Activated CD8-positive, alpha-beta memory T cell treated with anti-CD3 and anti-CD28 coated beads, Interleukin-2, amount 10 ng/mL, durations not matched to agents 7 days and 5 days (primary cell): Measurements from ENCODE around the gene RIPOR2. TPM values are rescaled to one million over a fixed set of nuclear protein-coding genes. Genes with fewer than 3 reads are reported as not detected.

ENCODE experiments used
- ATAC-seq: fragments of 150-1000 bp; cut with Tn5 transposase; one replicate; pipeline ENCODE4 v1.10.0; 2021; ENCODE audit warnings: moderate library complexity
- CTCF ChIA-PET: fragments of 350-600 bp; sonication (Branson Sonifier 250); formaldehyde crosslinking; loops from one replicate; lab custom pipeline; 2021; ENCODE audit warnings: antibody characterized with exemption; lab: Charles Lee
- DNase-seq: peaks from one replicate; pipeline ENCODE4 v3.0.0-alpha.2; 2020
- H3K27ac Mint-ChIP-seq: one replicate; pipeline ENCODE4 v1.8.0; 2021; ENCODE audit warnings: mild to moderate bottlenecking, mixed read lengths
- H3K27me3 Mint-ChIP-seq: one replicate; pipeline ENCODE4 v1.8.0; 2021; ENCODE audit warnings: mixed read lengths
- H3K36me3 Mint-ChIP-seq: one replicate; pipeline ENCODE4 v1.8.0; 2021; ENCODE audit warnings: mild to moderate bottlenecking, mixed read lengths
- H3K4me1 Mint-ChIP-seq: one replicate; pipeline ENCODE4 v1.8.0; 2021; ENCODE audit warnings: mixed read lengths
- H3K4me3 Mint-ChIP-seq: one replicate; pipeline ENCODE4 v1.8.0; 2021; ENCODE audit warnings: mild to moderate bottlenecking, moderate library complexity, mixed read lengths
- H3K9me3 Mint-ChIP-seq: one replicate; pipeline ENCODE4 v1.8.0; 2022; ENCODE audit warnings: low read depth, mixed read lengths
- total RNA-seq, 2 experiments: library from RNA; stranded (reverse); gene quantifications; one replicate each; pipeline ENCODE4 v1.2.3, GENCODE V29; 2021

Gene RIPOR2
- total RNA-seq, 2 experiments from 2014 or later: 53.4 to 104 TPM

DNA sequence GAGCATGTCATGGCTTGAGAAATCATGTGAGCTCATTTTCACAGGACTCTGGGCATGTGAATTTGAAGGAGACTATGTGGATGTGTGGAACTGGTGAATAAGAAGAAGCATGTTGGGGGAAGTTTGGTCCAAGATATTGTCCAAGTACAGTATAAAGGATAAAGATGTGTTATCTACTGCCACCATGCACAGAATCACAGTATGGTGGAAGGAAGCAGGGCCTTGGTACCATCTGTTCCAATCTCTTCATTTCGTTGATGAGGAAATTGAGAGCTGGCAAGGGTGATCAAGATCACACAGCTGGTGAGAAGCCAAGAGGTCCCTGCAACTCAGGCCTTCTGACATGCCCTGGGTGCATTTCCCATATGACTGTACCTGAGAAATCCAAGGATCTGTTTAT lies 31.5 kb upstream of the RIPOR2 start:
- CTCF ChIA-PET: interaction anchor here (1.4 kb wide), 2 partner anchors 24 to 34 kb away, joined by 3 to 6 read pairs; no protein-coding TSS in a partner anchor
- DNase-seq (no peak), ATAC-seq (no peak)
- Mint-ChIP-seq H3K4me1 (peaks cover 10% of the 10 kb centered on the region), H3K9me3 (peaks cover 2% of the 10 kb centered on the region), H3K27me3 (no peaks in the 10 kb centered on the region), H3K4me3 (no peak overlapping the region), H3K36me3 (peaks cover 15% of the 10 kb centered on the region), H3K27ac (no peak overlapping the region)

DNA sequence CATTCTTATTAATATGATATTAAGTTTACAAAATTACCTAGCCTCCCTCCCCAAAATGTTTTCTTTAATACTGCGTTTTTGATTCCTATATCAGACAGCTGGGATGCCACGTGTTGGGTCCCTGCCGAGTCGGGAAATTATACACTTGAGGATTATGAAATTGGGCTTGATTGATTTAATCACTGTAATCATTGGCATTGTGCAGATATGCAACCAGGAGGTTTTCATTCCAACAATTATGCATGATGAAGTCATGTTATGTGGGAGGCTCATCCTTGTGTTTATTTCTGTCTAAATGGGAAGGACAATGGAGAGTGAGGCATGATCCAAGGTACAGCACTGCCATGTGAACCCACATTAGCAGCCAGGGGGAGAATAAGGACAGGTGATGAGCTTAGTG lies 30.6 kb upstream of the RIPOR2 start:
- DNase-seq: no peak
- CTCF ChIA-PET: interaction anchor here (1.2 to 1.4 kb wide), 3 partner anchors 9 to 25 kb away, joined by 3 to 6 read pairs (median 4); no protein-coding TSS in a partner anchor
- no peak overlapping the region for H3K27ac Mint-ChIP-seq
- H3K36me3 Mint-ChIP-seq: peaks cover 15% of the 10 kb centered on the region
- H3K27me3 Mint-ChIP-seq: no peaks in the 10 kb centered on the region
- peaks cover 12% of the 10 kb centered on the region for H3K4me1 Mint-ChIP-seq
- no peak overlapping the region for H3K4me3 Mint-ChIP-seq
- peaks cover 2% of the 10 kb centered on the region for H3K9me3 Mint-ChIP-seq
- ATAC-seq: no peak

DNA sequence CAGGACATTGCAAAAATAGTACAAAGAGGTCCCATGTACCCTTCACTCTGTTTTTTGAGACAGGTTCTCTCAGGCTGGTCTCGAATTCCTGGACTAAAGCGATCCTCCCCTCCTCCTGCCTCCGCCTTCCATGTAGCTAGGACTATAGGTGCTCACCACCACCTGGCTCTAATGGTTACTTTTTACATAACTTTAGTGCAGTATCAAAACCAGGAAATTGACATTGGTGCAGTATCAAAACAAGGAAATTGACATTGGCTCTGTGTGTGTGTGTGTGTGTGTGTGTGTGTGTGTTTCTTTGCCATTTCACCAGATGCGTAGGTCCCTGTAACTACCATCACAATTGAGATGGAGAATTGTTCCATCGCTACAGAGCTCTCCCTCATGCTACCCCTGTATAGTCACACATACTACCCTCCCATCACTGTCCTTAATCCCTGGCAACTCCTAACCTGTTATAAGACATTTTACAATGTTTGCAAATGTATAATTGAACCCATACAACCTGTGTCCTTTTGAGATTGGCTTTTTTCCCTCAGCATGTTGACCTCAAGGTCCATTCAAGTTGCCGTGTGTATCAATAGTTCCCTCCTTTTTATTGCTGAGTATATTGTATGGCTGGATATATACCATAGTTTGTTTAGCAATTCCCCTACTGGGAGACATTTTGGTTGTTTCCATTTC lies 28.3 kb upstream of the RIPOR2 start:
- no peak overlapping the region for H3K27ac Mint-ChIP-seq
- peaks cover 28% of the 10 kb centered on the region for H3K36me3 Mint-ChIP-seq
- DNase-seq (no peak), ATAC-seq (no peak)
- peaks cover 2% of the 10 kb centered on the region for H3K9me3 Mint-ChIP-seq
- CTCF ChIA-PET: interaction anchor here (2.4 kb wide), 1 partner anchor 30 kb away, joined by 13 read pairs; no protein-coding TSS in a partner anchor
- H3K27me3 Mint-ChIP-seq: no peaks in the 10 kb centered on the region
- peaks cover 32% of the 10 kb centered on the region for H3K4me1 Mint-ChIP-seq
- no peak overlapping the region for H3K4me3 Mint-ChIP-seq

DNA sequence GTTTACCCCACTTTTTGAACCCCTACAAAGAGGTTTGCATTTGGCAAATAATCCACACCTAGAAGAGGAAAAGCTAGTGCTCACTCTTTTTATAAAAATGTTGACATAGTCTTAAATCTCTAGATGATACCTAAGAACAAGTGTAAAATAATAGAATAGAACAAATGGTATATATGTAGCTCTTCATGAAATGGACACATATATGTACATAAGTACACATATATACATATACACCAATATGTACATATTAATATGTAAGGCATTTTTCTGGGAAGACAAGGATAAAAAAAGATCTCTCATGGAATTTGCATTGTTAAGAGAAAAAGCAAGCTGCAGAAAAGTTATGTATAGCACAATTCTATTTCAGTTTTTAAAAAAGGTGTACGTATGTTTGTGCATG lies 27.6 kb upstream of the RIPOR2 start:
- Mint-ChIP-seq H3K36me3 (peaks cover 33% of the 10 kb centered on the region), H3K9me3 (peaks cover 2% of the 10 kb centered on the region), H3K4me3 (no peak overlapping the region), H3K27me3 (no peaks in the 10 kb centered on the region), H3K27ac (no peak overlapping the region), H3K4me1 (peaks cover 32% of the 10 kb centered on the region)
- ATAC-seq (no peak), DNase-seq (no peak)
- CTCF ChIA-PET: interaction anchor here (1.2 to 2.4 kb wide), 2 partner anchors 22 to 29 kb away, joined by 3 to 13 read pairs; no protein-coding TSS in a partner anchor

DNA sequence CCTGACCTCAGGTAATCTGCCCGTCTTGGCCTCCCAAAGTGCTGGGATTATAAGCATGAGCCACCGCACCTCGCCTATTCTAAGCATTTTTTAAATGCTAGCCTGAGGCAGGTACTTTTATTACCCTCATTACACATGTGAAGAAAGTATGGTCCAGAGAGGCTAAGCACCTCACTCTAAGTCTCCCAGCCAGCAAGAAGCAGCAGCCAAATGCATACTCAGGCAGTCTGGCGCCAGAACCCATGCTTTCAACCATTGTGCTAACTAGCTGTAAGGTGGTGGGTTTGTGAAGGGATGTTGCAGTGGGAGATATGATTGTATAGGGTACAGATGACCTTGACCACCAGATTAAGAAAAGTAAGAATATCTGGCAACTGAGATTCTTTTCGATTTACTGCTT lies 26.1 kb upstream of the RIPOR2 start:
- Mint-ChIP-seq H3K36me3 (peaks cover 33% of the 10 kb centered on the region), H3K4me3 (no peak overlapping the region)

DNA sequence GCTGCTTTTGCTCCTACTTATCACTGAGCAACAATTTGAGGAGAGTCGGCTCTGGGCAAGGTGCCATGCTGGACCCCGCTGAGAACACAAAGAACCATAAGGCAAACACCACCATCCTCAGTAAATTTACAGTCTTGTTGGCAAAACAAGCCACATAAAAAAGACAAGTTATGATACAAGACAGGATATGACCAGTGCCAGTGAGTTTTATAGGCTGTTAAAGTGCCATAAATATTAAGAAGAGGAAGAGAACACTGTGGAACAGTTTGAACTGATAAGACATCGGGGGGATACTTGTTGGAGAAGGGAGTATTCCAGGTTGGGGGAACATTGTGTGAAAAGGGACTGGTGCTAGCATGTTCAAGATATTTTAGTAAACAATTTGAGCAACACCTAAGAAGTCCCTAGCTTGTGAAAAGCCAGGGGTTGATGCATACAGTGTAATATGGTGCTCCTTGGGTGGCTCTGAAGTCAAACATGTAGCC lies 25.3 kb upstream of the RIPOR2 start:
- Mint-ChIP-seq H3K27me3 (no peaks in the 10 kb centered on the region), H3K4me3 (no peak overlapping the region), H3K27ac (peak overlapping the region; percentile 3), H3K36me3 (peaks cover 31% of the 10 kb centered on the region), H3K4me1 (peaks cover 43% of the 10 kb centered on the region), H3K9me3 (no peaks in the 10 kb centered on the region)
- ATAC-seq (no peak), DNase-seq (no peak)
- CTCF ChIA-PET: interaction anchor here (1.4 to 1.5 kb wide), 2 partner anchors 9 to 27 kb away, joined by 4 to 5 read pairs; no protein-coding TSS in a partner anchor

More for the DNA sequence above, 26.1 kb upstream of the RIPOR2 start:
- no peak for ATAC-seq
- peaks cover 37% of the 10 kb centered on the region for H3K4me1 Mint-ChIP-seq
- no peaks in the 10 kb centered on the region for H3K27me3 Mint-ChIP-seq
- H3K9me3 Mint-ChIP-seq: no peaks in the 10 kb centered on the region
- H3K27ac Mint-ChIP-seq: no peak overlapping the region
- DNase-seq: no peak
- CTCF ChIA-PET: interaction anchor here (0.6 to 2.4 kb wide), 5 partner anchors 9 to 30 kb away, joined by 3 to 13 read pairs (median 4); no protein-coding TSS in a partner anchor

DNA sequence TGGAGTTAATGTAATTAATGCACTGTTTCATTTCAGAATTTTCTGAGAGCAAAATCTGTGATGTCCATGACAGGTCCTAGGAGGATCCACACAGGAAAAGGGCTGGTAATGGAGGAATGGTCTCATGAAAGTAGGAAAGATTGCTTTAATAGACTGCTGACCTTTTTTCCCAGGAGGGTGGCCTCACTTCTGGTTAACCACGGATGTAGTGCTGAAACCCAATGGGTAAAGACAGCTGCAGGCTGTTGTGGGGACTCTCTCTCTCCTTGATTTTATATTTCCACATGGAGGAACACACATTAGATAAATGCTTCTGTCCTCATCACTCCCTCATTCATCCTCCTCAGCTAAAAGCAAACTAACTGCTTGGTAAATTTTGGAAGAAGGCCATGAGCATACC lies 23.6 kb upstream of the RIPOR2 start:
- Mint-ChIP-seq H3K4me1 (peaks cover 53% of the 10 kb centered on the region), H3K27me3 (no peaks in the 10 kb centered on the region), H3K27ac (no peak overlapping the region), H3K36me3 (peaks cover 37% of the 10 kb centered on the region), H3K4me3 (no peak overlapping the region), H3K9me3 (no peaks in the 10 kb centered on the region)
- peak; percentile 27 for ATAC-seq
- CTCF ChIA-PET: interaction anchor here (1.5 to 1.8 kb wide), 2 partner anchors 26 to 32 kb away, joined by 6 read pairs; no protein-coding TSS in a partner anchor
- no peak for DNase-seq

DNA sequence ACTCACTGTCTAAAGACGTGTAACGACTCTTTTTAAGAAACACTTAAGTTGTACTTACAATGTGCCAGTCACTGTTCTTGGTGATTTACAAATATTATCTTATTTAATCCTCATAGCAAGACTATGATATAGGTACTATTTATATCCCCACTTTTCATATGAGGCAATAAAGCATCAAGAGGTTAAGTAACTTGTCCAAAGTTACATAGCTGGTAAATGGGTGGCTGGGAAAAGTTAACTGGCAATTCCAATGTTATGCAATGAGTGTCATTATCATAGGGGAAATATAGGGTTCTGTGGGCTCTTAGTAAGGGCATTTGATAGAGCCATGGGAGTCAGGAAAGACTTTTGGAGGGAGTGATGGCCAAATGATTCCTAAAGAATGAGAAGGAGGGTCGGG lies 21.4 kb upstream of the RIPOR2 start:
- Mint-ChIP-seq H3K36me3 (peaks cover 45% of the 10 kb centered on the region), H3K9me3 (no peaks in the 10 kb centered on the region), H3K4me3 (no peak overlapping the region), H3K27ac (peak overlapping the region; percentile 73), H3K4me1 (peaks cover 68% of the 10 kb centered on the region), H3K27me3 (no peaks in the 10 kb centered on the region)
- no peak for DNase-seq
- CTCF ChIA-PET: interaction anchor here (1.1 to 2.5 kb wide), 6 partner anchors 8 to 34 kb away, joined by 3 to 13 read pairs (median 4); partner anchors contain the start of gene RIPOR2
- no peak for ATAC-seq

DNA sequence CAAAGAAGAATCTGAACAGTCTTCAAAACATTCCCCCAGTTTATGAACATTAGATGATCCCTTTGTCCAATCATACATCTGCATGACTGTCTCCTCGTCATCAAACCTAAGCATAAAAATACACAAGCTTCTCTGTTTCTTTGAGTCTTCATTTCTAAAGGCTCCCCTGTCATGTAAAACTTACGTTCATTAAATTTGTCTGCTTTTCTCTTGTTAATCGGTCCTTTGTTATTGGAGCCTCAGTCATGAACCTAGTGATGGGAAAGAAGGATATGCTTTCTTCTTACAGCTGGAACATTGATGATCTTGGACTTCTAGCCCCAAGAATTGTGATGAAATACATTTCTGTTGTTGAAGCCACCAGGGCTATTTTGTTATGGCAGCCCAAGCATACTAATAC lies 18.0 kb upstream of the RIPOR2 start:
- Mint-ChIP-seq H3K4me3 (no peak overlapping the region), H3K36me3 (peaks cover 34% of the 10 kb centered on the region), H3K27me3 (no peaks in the 10 kb centered on the region), H3K4me1 (peaks cover 76% of the 10 kb centered on the region), H3K9me3 (no peaks in the 10 kb centered on the region), H3K27ac (peak overlapping the region; percentile 39)
- ATAC-seq (no peak), DNase-seq (no peak)
- CTCF ChIA-PET: interaction anchor here (1.8 to 7.2 kb wide), 2 partner anchors 18 to 38 kb away, joined by 11 to 108 read pairs; partner anchors contain the start of gene RIPOR2

DNA sequence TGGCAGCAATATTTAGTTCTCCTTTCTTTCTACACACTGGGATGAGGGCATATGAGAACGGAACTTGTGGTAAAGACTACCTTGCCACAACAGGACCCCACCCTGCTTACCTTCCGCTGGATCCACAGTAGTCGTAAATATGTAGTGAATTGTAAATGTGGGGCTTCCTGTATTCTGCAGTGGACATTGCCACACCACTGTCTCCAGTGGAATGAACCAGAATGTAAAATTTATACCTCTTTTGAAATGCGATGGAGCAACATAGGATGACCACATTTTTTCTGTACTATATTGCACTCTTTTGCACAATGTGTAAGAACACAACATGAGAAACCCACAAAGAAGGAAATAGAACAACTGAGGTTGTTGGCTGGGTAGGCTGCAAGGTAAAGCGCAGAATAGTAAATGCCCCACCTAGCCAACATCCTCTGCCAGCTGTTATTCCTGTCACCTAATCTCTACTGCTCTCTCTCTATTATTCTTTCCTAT lies 16.1 kb upstream of the RIPOR2 start:
- DNase-seq (peak; percentile 76), ATAC-seq (peak; percentile 68)
- peak overlapping the region; percentile 96 for H3K27ac Mint-ChIP-seq
- peaks cover 40% of the 10 kb centered on the region for H3K36me3 Mint-ChIP-seq
- no peaks in the 10 kb centered on the region for H3K27me3 Mint-ChIP-seq
- peaks cover 81% of the 10 kb centered on the region for H3K4me1 Mint-ChIP-seq
- H3K4me3 Mint-ChIP-seq: peak overlapping the region; percentile 62
- CTCF ChIA-PET: interaction anchor here (0.8 to 7.2 kb wide), 8 partner anchors 9 to 96 kb away, joined by 3 to 108 read pairs (median 4); partner anchors contain the start of gene RIPOR2
- H3K9me3 Mint-ChIP-seq: peaks cover 3% of the 10 kb centered on the region

DNA sequence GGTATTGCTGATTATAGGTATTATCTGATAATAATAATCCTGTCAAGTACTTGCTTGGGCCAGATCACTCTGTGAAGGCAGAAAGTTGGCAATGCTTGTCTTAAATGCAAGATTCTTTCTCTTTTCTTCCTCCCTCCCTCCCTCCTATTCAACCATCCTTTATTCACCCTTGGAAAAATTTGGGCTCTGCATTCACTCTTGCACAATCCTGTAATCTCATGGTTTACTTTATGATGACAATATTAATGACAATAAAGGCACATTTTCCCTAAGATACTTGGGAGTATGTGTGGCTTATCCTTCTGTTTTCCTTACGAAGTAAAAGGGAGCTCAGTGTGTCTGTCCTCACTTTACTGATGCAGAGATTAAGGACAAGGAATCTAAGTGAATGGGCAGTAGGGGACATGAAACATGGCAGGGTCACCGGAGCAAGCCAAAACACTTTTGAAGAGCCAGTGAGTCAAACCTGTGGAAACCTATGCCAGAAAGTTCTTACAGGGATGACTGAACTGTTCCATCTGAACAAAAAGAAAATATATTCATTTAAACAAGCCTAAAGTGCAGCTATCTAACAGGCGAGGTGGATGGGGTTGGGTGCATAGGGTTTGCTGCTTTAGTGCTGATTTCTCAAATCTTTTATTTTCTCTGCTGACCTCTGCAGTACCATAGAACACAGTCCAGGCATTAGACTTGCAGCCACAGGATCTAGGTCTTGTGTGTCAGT lies 14.6 kb upstream of the RIPOR2 start:
- peak overlapping the region; percentile 3 for H3K4me3 Mint-ChIP-seq
- CTCF ChIA-PET: interaction anchor here (0.8 to 7.2 kb wide), 4 partner anchors 12 to 95 kb away, joined by 3 to 108 read pairs (median 15); partner anchors contain the start of gene RIPOR2
- DNase-seq (no peak), ATAC-seq (no peak)
- peaks cover 46% of the 10 kb centered on the region for H3K36me3 Mint-ChIP-seq
- H3K4me1 Mint-ChIP-seq: peaks cover 74% of the 10 kb centered on the region
- H3K27ac Mint-ChIP-seq: peak overlapping the region; percentile 96
- H3K9me3 Mint-ChIP-seq: peaks cover 7% of the 10 kb centered on the region
- no peaks in the 10 kb centered on the region for H3K27me3 Mint-ChIP-seq

DNA sequence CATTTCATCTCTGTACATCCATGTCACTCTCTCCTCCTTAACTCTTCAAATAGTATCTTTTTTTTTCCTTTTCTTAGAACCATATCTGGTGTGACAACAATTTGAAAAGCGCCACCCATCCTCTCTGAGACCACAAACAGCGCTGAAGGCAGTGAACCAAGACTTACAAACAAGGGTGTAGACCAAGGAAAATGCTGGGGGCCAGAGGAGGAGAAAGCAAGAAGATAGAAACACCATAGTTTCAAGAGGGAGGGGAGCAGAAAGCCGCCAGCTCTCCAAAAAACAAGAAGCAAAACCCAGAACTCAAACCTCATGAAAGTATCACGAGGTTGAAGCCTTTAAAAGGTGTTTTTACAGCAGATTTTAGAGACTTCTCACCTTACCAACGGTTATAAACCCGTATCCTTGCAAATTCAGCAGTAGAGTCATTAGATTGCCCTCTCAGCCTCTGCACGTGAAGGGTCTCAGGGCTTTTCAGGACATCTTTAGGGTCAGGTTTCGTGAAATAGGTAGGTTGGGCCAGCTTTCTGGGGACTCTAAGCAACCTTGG lies 13.3 kb upstream of the RIPOR2 start:
- Mint-ChIP-seq H3K9me3 (peaks cover 15% of the 10 kb centered on the region), H3K27ac (peak overlapping the region; percentile 96), H3K36me3 (peaks cover 51% of the 10 kb centered on the region), H3K27me3 (no peaks in the 10 kb centered on the region), H3K4me3 (peak overlapping the region; percentile 46), H3K4me1 (peaks cover 66% of the 10 kb centered on the region)
- CTCF ChIA-PET: interaction anchor here (0.9 to 7.2 kb wide), 8 partner anchors 13 to 93 kb away, joined by 4 to 108 read pairs (median 5); partner anchors contain the start of gene RIPOR2
- ATAC-seq (peak; percentile 69), DNase-seq (peak; percentile 86)
